ENCODE results near the gene SVIL. TPM values are rescaled to one million over a fixed set of nuclear protein-coding genes. Genes with fewer than 3 reads are reported as not detected.

SVIL gene
- total and polyA plus RNA-seq, 7 donors = 70.6 to 1,728 (median 792) TPM

DNA sequence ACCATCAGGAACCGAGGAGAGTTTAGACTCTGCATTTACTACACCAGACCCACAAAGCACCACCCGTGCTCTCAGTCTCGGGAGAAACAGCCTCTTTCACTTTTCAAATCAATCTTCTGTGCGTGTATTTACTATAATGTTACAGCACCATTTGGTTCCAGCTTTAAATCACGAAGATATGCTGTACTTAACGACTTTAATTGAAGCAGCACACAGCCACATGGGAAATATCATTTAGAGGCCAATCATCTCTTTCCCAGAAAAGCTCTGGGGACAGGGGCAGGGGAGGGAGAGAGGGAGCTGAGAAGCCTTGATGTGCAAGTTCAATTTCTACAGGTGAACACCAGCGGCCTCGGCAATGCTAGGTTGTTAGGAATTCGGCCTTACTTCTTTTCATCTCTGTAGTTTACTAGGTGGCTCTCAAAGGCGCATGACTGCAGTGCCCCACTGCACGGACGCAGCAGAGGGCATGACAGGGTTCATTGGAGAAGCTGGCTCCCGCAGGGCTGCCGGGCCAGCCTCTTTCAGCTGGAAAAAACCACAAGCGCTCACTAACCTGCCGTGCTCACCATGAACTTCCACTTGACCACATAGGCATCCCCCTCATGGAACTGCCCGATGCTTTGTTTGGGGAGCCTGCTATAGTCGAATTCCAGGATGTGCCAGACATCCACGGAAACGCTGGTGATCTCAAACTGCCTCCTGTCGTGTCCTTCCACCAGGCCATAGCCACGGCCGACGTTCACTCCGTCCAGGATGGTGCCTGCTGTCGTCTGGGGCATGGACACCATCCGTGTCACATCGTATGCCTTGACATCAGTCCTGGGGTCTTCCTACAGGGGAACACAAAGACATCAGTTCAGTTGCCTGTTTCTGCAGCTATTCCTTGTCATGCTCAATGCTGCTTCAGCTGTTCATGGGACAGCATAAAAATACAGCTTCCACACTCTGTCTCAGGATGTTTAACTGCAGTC, 154.5 kb downstream of the SVIL start:
- Histone ChIP-seq H3K27me3 (ENCODE audit: insufficient read depth in 3 of 3, low read length in 2 of 3) (no peaks in the 10 kb centered on the region), H3K36me3 (ENCODE audit: insufficient read depth in 1 of 2, low read depth in 1 of 2) (peaks cover 3 to 92% of the 10 kb centered on the region in 2 donors), H3K4me1 (peaks cover 36% of the 10 kb centered on the region), H3K27ac (peak overlapping the region; percentile 82), H3K9me3 (no peaks in the 10 kb centered on the region), H3K4me3 (no peak overlapping the region)
- ATAC-seq = no peak
- peak in 1 of 2 donors; percentile 47 for DNase-seq
- WGBS, 3 donors = 71 to 82% (median 77%) methylated on average over 28 of the region's 28 CpGs
- TF ChIP-seq, protein P1, sequence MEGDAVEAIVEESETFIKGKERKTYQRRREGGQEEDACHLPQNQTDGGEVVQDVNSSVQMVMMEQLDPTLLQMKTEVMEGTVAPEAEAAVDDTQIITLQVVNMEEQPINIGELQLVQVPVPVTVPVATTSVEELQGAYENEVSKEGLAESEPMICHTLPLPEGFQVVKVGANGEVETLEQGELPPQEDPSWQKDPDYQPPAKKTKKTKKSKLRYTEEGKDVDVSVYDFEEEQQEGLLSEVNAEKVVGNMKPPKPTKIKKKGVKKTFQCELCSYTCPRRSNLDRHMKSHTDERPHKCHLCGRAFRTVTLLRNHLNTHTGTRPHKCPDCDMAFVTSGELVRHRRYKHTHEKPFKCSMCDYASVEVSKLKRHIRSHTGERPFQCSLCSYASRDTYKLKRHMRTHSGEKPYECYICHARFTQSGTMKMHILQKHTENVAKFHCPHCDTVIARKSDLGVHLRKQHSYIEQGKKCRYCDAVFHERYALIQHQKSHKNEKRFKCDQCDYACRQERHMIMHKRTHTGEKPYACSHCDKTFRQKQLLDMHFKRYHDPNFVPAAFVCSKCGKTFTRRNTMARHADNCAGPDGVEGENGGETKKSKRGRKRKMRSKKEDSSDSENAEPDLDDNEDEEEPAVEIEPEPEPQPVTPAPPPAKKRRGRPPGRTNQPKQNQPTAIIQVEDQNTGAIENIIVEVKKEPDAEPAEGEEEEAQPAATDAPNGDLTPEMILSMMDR (IDR thresholded peaks at IDR 0.05) = no peak
- intact Hi-C loops (cut with DNase I) = no loop called here

GRCh38 chr10:29479081-29479925, 155.5 kb downstream of the SVIL start:
- intact Hi-C loops (cut with DNase I) = no loop called here
- DNase-seq (peak in 1 of 2 donors; percentile 23), ATAC-seq (peak in 2 of 4 donors; percentile 6 to 24)
- TF ChIP-seq, protein P1 (IDR thresholded peaks at IDR 0.05) = no peak
- Histone ChIP-seq H3K4me1 (peaks cover 46% of the 10 kb centered on the region), H3K9me3 (no peaks in the 10 kb centered on the region), H3K36me3 (ENCODE audit: insufficient read depth in 1 of 2, low read depth in 1 of 2) (peaks cover 3 to 92% of the 10 kb centered on the region in 2 donors), H3K27ac (peak overlapping the region; percentile 82), H3K27me3 (ENCODE audit: insufficient read depth in 3 of 3, low read length in 2 of 3) (no peaks in the 10 kb centered on the region), H3K4me3 (no peak overlapping the region)
- WGBS, 3 donors = 73 to 83% (median 75%) methylated on average over 12 of the region's 12 CpGs

DNA sequence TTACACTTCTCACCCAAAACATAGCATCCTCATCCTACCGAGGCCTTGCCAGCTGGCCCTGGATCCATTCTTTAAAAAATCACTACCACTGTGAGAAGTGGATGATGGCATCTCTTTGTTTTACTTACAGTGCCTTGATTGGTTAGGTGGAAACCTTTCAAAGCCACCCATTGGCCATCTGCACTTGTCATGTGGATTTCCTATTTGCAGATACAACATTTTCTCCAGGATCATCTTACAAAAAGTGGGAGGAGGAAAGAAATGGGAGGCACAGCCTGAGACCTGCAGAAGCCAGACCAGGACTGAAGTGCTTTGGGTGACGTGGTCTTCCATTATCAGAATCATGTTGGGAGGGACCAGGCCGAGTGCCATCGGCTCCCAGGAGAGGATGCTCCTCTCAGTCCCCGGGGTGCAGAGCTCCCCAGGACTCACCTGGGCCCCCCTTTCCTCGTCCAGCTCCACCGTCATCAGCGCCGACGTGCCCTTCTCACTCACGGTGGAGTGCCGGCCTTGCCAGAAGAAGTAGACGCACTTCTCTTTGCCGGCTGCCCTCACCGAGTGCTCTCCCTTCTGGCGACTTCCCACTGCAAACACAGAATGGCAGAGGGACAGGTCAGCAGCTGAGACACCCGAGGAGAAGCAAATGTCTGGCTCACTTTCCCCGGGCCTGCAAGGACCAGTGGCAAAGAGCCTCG, 161.2 kb downstream of the SVIL start:
- peak in 3 of 4 donors; percentile 15 to 44 (median 40) for ATAC-seq

DNA sequence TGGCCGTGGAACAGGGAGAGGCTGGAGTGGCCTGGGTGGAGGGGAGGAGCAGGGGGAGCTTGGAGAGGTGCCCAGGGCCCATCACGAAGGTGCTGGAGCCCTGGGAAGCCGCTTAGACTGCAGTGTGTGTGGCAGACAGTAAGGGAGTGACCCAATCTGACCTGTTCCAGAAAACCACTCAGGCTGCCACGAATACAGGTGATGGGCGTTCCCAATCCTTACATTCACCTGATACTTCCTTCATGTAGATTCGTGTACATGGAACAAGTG, 161.7 kb downstream of the SVIL start:
- Histone ChIP-seq H3K27ac (peak overlapping the region; percentile 82), H3K4me3 (no peak overlapping the region), H3K36me3 (ENCODE audit: insufficient read depth in 1 of 2, low read depth in 1 of 2) (peaks cover 4 to 92% of the 10 kb centered on the region in 2 donors), H3K27me3 (ENCODE audit: insufficient read depth in 3 of 3, low read length in 2 of 3) (no peaks in the 10 kb centered on the region), H3K9me3 (no peaks in the 10 kb centered on the region), H3K4me1 (peaks cover 73% of the 10 kb centered on the region)
- TF ChIP-seq, protein P1 (IDR thresholded peaks at IDR 0.05) = no peak
- ATAC-seq (peak in 1 of 4 donors; percentile 0), DNase-seq (no peak)
- WGBS, 3 donors = 53 to 65% (median 63%) methylated on average over 6 of the region's 6 CpGs
- intact Hi-C loops (cut with DNase I) = no loop called here

More for the DNA sequence above, 161.2 kb downstream of the SVIL start:
- Histone ChIP-seq H3K9me3 (no peaks in the 10 kb centered on the region), H3K27me3 (ENCODE audit: insufficient read depth in 3 of 3, low read length in 2 of 3) (no peaks in the 10 kb centered on the region), H3K36me3 (ENCODE audit: insufficient read depth in 1 of 2, low read depth in 1 of 2) (peaks cover 4 to 92% of the 10 kb centered on the region in 2 donors), H3K4me1 (peaks cover 78% of the 10 kb centered on the region), H3K4me3 (no peak overlapping the region), H3K27ac (peak overlapping the region; percentile 82)
- TF ChIP-seq, protein P1 (IDR thresholded peaks at IDR 0.05) = no peak
- DNase-seq = peak in 1 of 2 donors; percentile 68
- intact Hi-C loops (cut with DNase I) = no loop called here
- WGBS, 3 donors = 30 to 53% (median 38%) methylated on average over 19 of the region's 19 CpGs

All from psoas muscle (tissue), 8 donors.